GM18526 (cell line): ENCODE results near the gene KHDRBS1.

ENCODE experiments used
- POLR2A ChIP-seq: IDR thresholded peaks from 3 replicates; pipeline ENCODE4 v1.6.1; 2011; ENCODE audit not compliant: insufficient read length; ENCODE audit errors: extremely low read depth

The KHDRBS1 gene, protein sequence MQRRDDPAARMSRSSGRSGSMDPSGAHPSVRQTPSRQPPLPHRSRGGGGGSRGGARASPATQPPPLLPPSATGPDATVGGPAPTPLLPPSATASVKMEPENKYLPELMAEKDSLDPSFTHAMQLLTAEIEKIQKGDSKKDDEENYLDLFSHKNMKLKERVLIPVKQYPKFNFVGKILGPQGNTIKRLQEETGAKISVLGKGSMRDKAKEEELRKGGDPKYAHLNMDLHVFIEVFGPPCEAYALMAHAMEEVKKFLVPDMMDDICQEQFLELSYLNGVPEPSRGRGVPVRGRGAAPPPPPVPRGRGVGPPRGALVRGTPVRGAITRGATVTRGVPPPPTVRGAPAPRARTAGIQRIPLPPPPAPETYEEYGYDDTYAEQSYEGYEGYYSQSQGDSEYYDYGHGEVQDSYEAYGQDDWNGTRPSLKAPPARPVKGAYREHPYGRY

DNA sequence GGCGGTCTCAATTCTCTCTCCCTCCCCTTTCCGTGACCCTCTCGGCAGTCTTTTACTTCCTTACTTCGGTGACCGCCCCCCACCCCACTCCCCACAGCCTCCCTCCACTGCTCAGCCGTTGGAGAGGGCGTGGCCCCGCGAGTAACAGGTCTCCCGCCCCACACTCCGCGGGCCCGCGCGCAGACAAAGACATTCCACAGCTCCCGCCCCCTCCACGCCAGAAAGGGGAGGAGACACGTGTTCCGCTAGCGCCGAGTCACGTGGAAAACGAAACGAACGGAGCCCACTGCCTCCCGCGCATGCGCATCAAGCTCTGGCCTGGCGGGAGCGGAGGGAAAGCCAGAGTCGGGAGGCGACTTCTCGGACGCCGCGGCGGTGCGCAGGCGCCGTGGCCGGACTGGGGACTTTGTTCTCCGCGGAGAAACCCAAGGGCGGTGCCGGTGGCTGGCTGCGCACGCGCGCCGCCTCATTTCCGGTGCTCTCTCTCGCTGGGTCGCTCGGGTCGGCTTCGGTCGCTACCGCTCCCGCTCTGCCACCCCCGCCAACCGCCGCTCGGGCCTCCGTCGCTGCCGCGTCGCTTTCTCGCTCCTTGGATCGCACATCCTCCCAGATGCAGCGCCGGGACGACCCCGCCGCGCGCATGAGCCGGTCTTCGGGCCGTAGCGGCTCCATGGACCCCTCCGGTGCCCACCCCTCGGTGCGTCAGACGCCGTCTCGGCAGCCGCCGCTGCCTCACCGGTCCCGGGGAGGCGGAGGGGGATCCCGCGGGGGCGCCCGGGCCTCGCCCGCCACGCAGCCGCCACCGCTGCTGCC is at the start of gene KHDRBS1:
TSS of gene KHDRBS1 (plus strand) at position 483 of the 813 bp plus-strand sequence. CDS start at position 611, 128 bp downstream.
- peak; percentile 94 for TF ChIP-seq POLR2A

DNA sequence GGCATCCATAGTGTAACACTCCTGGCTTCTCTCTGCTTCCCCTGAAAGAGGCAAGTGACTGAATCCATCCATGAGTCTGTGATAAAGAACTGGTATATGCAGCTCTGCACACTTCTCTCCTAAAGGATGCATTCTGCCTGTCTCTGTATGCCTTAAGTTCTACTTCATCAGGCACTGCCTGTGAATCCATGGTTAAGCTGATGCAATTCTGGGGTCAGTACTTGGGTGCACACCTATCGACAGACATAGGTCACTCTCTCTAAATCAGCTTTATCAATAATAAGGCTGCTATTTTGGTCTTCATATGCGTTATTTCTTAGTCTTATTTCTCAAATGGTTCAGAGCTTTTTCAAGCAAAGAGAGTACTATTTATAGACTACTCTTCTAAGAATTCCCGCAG is 42.8 kb upstream of the KHDRBS1 start:
- TF ChIP-seq POLR2A, result no peak

DNA sequence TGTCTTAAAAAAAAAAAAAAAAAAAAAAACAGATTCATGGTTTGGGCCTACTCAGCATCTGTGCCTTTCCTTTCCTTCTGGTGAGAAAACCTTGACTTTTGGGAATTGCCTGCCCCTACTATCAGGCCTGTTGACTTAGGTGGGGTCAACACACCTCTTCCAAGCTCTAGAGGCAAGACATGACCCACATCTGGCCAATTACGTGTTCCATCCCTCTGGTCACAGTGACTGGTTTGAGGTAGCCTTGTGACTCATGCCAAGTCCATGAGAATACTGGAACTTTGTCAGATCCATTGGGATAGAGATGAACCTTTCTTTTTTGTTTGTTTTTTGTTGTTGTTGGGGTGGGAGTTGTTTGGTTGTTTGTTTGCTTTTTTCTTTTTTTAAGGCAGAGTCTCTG is 37.3 kb upstream of the KHDRBS1 start:
- TF ChIP-seq POLR2A, result no peak

DNA sequence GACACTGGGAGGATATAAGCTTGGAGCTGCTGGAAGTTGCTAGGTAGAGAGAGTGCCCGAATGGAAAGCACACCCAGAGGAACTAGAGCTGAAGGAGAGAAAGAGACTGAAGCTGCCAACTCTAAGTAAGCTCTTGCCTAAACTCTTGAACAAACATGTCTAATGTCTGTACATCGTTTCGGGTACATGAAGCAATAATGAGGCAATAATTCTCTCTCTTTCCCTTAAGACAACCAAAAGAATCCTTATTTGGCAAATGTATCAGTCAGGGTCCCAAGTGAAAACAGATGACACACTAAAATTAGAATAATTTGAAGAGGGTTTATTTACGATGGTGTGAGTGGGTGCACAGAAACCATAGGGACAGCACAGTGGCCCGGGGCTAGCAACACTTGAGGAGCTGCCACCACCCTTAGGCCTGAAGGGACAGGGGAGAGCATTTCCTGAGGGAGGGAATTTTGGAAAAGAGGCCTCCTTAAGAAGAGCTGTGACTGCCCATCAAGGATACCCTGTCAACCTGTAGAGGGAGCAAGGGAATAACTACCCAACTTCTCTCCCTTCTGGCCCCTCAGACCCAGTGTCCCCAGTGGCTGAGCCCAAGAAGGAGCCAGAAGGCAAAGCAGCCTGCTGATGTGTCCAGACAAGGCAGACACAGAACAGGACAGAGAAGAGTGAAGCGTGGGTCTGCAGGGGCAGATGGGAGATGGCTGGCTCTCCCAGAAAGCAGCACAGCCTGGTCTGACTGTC is 36.1 kb upstream of the KHDRBS1 start:
- no peak for TF ChIP-seq POLR2A

DNA sequence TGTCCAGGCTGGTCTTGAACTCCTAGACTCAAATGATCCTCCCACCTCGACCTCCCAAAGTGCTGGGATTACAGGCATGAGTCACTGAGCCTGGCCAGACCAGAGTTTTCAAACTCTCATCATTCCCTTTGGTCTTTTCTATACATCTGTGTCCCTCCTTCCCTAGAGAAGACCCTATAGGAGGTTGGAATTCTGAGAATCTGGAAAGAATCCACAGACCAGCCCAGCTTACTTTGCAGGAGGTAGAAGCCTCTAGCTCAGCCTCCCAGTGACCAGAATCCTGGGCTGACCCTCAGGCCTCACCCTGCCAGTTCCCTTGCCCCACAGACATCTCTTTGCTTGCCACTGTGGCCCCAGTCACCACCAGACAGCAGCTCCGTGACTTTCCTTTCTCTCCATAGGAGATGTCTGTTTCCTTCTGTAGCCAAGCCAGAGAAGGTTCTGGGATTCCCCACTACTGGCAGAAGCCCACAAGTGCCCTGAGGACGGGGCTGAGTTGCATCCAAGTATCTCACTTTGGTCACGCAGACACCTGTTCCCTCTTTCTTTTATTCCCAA is 34.7 kb upstream of the KHDRBS1 start:
- no peak for TF ChIP-seq POLR2A

DNA sequence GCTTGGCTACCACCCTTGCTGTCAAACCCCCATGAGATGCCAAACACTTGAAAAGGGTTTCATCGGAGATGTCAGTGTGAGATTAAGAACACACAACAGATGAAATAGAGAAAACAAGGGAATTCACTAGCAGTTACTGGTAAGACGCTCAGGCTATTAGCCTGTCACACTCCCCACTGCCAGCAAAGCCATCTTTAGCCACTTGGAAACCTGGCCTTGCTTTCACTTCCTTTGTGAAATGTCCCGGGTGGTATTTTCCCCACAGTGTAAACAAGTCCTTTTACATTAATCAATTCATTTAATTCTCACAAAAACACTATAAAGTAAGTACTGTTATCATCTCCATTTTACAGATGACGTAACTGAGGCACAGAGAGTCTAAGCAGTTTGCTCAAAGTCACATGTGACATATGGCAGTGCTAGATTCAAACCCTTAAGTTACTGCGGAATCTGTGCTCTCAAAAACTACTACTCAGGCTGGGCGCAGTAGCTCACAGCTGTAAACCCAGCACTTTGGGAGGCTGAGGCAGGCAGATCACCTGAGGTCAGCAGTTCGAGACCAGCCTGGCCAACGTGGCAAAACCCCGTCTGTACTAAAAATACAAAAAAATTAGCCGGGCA is 32.7 kb upstream of the KHDRBS1 start:
- no peak for TF ChIP-seq POLR2A

DNA sequence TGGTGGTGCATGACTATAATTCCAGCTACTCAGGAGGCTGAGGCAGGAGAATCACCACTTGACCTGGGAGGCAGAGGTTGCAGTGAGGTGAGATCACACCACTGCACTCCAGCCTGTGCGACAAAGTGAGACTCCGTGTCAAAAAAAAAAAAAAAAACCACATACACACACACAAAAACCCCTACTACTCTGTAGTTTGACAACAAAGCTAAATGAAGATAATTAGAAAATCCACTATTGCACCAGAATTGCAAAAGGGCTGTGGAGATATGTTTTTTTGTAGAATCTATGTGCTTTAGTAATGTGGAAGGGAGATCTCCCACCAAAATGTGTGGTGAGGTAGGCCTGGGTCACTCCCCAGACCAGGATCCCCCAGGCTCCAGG is 32.2 kb upstream of the KHDRBS1 start:
- TF ChIP-seq POLR2A, result no peak

DNA sequence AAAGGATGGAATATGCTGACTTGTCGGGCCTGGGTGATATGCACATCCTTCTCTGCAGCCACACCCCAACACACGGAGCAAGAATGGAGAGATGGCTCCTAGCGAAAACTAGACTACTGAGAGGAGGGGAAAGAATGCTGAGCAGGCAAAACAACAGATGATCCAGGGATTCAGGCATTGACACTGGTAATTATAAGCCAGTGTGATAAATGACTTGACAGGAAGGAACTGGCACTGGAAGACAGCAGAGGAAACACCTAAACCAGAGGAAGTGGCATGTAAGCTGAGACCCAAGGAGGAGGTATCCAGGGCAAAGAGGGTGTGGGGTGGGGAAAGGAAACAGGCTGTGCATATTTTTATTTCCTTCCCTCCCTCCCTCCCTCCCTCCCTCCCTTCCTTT is 31.7 kb upstream of the KHDRBS1 start:
- no peak for TF ChIP-seq POLR2A

DNA sequence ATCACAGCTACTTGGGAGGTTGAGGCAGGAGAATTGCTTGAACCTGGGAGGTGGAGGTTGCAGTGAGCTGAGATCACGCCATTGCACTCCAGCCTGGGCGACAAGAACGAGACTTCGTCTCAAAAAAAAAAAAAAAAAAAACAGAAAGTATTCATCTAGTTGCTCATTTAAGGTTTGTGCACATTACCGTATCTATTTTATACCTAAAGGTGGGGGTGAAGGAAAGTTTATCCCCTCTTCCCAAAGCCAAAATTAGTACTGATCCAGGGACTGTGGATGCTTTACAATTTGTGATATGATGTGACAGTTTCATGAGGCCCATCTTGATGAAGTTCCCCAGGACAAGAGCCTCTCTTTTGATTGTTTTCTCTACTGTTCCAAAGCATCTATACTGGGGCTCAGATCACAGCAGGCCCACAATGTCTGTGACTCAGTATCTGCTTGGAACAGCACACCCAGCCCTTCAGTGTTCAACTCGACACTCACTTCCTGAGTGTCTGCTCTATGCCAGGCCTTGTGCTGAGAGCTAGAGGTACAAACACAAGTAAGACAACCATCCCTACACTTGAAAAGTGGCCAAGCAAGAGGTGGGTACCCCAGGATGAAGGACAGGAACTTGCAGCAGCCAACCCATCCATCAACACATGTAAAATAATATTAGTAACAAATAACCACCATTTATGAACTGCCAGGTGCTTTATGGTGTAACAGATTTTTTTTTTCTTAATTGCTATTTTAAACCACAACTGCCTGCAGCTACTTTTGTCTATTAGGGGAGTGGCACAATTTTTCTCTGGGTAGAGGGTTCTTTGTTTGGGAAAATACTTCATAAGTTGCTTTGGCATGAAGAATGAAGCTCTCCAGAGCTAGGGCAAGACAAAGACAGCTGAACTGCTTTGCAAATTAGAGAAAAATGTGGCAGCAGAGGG is 29.0 kb upstream of the KHDRBS1 start:
- TF ChIP-seq POLR2A, result no peak

DNA sequence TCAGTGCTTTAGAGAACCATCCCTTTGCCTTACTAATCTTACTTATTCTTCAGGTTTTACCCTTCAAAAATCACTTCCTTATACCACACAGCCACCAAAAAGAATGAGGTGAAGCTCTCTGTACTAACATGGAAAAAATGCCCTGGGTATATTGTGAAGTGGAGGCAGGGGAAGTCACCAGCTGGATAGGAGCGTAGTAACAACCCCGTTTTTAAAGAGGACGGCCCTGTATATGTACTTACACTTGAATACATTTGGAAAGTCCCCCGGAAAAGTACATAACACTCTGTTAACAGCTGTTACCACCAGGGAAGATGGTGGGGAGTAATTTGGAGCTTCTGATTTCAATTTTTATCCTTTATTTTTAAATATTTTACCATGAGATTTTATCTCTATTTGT is 28.2 kb upstream of the KHDRBS1 start:
- TF ChIP-seq POLR2A, result no peak

DNA sequence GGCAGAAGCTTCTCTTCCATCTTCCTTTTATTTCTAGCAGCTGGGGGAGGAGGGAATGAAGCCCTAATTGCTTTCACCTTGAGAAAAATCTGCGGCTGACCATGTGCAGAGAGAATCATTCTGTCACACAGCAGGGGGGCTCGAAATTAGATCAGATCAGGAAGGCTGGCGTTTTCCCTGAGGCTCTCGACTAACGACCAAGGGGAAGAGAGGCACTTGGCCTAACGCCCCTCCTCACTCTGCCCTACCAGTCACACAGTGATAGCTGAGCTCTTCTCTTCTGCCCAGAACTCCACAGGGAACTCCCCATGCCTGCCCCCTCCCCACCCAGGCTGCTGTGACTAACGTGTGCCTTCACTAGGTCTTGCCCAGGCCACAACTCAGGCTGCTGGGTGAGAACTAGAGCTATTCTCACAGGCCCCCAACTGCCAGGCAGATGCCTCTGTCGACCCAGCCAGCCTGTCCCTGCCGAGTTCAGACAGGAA is 26.5 kb upstream of the KHDRBS1 start:
- no peak for TF ChIP-seq POLR2A

DNA sequence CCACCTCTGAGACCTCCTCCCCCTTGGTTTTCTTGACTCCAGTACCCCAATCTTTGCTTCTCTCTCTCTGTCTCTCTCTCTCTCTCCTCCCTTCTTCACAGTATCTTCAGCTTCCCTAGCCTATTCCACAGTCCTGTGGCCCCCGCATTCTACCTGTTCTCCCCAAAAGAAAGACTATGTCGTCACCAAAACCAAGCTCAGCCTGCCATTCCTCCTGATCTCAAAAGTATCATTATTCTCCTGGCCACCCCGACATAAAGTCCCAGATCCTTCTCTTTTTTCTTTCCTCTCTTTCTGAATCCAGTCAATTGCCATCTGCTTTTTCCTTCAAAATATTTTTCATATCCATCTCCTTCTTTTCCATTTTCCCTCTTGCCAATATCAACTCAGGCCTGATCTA is 23.7 kb upstream of the KHDRBS1 start:
- no peak for TF ChIP-seq POLR2A

DNA sequence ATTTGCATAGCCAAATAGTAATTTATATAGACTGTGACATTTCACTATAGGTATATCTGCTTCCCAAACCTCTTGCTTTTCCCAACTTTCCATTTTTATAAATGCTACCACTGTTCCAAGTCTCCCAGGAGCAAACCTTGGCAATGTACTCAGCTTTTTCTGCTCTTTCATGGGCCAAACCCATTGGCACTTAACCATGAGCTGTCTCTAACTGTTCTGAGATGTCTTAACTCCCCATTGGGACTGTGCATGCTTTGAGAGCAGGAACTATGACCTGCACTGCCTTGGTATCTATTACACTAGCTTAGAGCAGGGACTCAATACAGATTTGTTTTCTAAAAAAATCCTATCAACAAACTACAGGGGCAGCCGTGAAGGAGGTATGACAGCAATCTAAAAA is 22.5 kb upstream of the KHDRBS1 start:
- no peak for TF ChIP-seq POLR2A

DNA sequence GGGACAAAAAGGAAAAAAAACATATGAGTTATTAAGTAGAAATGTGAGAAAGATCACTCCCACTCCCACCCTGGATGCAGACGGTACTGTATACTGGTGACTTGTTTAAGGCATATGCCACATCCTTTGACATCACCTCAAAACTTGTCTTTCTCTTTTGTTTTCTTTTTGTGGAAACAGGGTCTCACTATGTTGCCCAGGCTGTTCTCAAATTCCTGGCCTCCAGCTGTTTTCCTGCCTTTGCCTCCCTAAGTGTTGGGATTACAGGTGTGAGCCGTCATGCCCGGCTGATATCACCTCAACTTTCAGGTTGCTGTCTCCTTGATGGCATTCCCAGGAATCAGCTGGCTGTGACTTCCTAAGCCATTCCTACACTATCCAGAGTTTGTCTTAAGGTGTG is 18.4 kb upstream of the KHDRBS1 start:
- no peak for TF ChIP-seq POLR2A

DNA sequence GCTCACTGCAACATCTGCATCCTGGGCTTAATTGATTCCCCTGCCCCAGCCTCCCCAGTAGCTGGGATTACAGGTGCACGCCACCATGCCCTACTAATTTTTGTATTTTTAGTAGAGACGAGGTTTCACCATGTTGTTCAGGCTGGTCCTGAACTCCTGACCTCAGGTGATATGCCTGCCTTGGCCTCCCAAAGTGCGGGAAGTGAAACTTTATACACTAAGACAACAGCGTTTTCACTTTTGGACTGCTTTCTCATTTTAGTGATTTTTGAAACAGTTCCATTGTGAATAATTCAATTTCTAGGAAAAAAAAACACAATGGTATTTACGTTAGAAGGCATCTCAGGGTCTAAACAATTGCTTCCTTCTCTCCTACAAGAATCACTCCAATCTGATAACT is 11.8 kb upstream of the KHDRBS1 start:
- TF ChIP-seq POLR2A, result no peak
